HCT116 (cell line): ENCODE measurements around the gene XRN2.

Experiments used
- EZH2 ChIP-seq: fragments of 200-600 bp; sonication (generic); IDR thresholded peaks from 2 replicates; pipeline ENCODE4 v1.6.1; 2017; ENCODE audit warnings: antibody characterized with exemption, mixed run types
- EZH2phosphoT487 ChIP-seq: fragments of 200-600 bp; IDR thresholded peaks from 2 replicates; pipeline ENCODE4 v1.6.1; 2018; ENCODE audit warnings: antibody characterized with exemption, borderline replicate concordance
- FOSL1 ChIP-seq: IDR thresholded peaks from 2 replicates; pipeline ENCODE4 v1.6.1; 2012; ENCODE audit warnings: low read depth
- POLR2A ChIP-seq: IDR thresholded peaks from 2 replicates; pipeline ENCODE4 v1.7.0; 2011; ENCODE audit warnings: borderline replicate concordance; ENCODE audit not compliant: insufficient read depth, insufficient read length; ENCODE audit errors: extremely low read depth
- POLR2AphosphoS5 ChIP-seq: IDR thresholded peaks from 2 replicates; pipeline ENCODE4 v1.6.1; 2011; ENCODE audit warnings: mild to moderate bottlenecking, low read depth, low read length, moderate library complexity
- SRF ChIP-seq: IDR thresholded peaks from 2 replicates; pipeline ENCODE4 v1.6.1; 2012; ENCODE audit warnings: low read depth
- YY1 ChIP-seq: IDR thresholded peaks from 2 replicates; pipeline ENCODE4 v1.6.1; 2011; ENCODE audit warnings: low read length, low read depth, moderate library complexity, mild to moderate bottlenecking; ENCODE audit not compliant: insufficient replicate concordance; ENCODE audit errors: extremely low read depth
- TF ChIP-seq, protein P1 (sequence below), 3 experiments: fragments of 200-600 bp in 1 of 3; sonication (generic) in 1 of 3; IDR thresholded peaks in 2 of 3; conservative IDR thresholded peaks in 1 of 3; 2 replicates each; pipeline ENCODE4 v1.5.1; 2012 to 2017; ENCODE audit warnings: low read depth in 2 of 3, low read length in 2 of 3, antibody characterized with exemption in 1 of 3, borderline replicate concordance in 1 of 3, control low read depth in 1 of 3, mild to moderate bottlenecking in 1 of 3, mixed read lengths in 1 of 3, mixed run types in 1 of 3, moderate library complexity in 1 of 3; ENCODE audit not compliant: insufficient read depth in 1 of 3
- TF ChIP-seq, protein P2 (sequence below): IDR thresholded peaks from 2 replicates; pipeline ENCODE4 v1.6.1; 2012; ENCODE audit warnings: low read depth

DNA sequence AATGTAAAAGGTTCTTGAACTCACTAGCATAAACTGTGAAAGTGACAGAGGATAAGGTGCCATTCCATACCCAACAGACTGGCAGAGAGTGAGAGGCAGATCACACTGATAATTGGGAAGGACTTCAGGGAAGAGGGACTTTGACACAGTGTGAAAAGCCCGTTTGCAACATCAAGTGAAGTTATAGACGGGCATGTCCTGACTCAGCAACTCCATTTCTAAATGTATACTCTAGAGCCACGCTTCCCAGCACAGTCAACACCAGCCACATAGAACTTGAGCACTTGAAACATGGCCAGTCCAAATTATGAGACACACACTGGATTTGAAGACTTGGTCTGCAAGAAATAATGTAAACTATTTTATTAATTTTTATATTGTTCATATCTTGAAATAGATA lies 45.9 kb upstream of the XRN2 start:
- TF ChIP-seq, protein P1, sequence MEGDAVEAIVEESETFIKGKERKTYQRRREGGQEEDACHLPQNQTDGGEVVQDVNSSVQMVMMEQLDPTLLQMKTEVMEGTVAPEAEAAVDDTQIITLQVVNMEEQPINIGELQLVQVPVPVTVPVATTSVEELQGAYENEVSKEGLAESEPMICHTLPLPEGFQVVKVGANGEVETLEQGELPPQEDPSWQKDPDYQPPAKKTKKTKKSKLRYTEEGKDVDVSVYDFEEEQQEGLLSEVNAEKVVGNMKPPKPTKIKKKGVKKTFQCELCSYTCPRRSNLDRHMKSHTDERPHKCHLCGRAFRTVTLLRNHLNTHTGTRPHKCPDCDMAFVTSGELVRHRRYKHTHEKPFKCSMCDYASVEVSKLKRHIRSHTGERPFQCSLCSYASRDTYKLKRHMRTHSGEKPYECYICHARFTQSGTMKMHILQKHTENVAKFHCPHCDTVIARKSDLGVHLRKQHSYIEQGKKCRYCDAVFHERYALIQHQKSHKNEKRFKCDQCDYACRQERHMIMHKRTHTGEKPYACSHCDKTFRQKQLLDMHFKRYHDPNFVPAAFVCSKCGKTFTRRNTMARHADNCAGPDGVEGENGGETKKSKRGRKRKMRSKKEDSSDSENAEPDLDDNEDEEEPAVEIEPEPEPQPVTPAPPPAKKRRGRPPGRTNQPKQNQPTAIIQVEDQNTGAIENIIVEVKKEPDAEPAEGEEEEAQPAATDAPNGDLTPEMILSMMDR (IDR thresholded peaks at IDR 0.05 in 2 of 3, conservative IDR thresholded peaks at IDR 0.05 in 1 of 3; ENCODE audit: borderline replicate concordance in 1 of 3, insufficient read depth in 1 of 3, low read depth in 2 of 3, low read length in 2 of 3), result no peak
- TF ChIP-seq SRF (no peak), POLR2AphosphoS5 (no peak), EZH2 (no peak), POLR2A (no peak), EZH2phosphoT487 (no peak), FOSL1 (no peak), YY1 (no peak)
- TF ChIP-seq, protein P2, sequence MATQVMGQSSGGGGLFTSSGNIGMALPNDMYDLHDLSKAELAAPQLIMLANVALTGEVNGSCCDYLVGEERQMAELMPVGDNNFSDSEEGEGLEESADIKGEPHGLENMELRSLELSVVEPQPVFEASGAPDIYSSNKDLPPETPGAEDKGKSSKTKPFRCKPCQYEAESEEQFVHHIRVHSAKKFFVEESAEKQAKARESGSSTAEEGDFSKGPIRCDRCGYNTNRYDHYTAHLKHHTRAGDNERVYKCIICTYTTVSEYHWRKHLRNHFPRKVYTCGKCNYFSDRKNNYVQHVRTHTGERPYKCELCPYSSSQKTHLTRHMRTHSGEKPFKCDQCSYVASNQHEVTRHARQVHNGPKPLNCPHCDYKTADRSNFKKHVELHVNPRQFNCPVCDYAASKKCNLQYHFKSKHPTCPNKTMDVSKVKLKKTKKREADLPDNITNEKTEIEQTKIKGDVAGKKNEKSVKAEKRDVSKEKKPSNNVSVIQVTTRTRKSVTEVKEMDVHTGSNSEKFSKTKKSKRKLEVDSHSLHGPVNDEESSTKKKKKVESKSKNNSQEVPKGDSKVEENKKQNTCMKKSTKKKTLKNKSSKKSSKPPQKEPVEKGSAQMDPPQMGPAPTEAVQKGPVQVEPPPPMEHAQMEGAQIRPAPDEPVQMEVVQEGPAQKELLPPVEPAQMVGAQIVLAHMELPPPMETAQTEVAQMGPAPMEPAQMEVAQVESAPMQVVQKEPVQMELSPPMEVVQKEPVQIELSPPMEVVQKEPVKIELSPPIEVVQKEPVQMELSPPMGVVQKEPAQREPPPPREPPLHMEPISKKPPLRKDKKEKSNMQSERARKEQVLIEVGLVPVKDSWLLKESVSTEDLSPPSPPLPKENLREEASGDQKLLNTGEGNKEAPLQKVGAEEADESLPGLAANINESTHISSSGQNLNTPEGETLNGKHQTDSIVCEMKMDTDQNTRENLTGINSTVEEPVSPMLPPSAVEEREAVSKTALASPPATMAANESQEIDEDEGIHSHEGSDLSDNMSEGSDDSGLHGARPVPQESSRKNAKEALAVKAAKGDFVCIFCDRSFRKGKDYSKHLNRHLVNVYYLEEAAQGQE, result no peak
